Measurements from ENCODE around the gene ADCY3. TPM values are rescaled to one million over a fixed set of nuclear protein-coding genes. Genes with fewer than 3 reads are reported as not detected.
A peak's percentile ranks its signal among the peaks of the same experiment; 100 is the strongest.

The ADCY3 gene
- polyA plus RNA-seq, 1 of the 3 experiments (the other 2 are of a cell fraction) = 53.9 TPM

DNA sequence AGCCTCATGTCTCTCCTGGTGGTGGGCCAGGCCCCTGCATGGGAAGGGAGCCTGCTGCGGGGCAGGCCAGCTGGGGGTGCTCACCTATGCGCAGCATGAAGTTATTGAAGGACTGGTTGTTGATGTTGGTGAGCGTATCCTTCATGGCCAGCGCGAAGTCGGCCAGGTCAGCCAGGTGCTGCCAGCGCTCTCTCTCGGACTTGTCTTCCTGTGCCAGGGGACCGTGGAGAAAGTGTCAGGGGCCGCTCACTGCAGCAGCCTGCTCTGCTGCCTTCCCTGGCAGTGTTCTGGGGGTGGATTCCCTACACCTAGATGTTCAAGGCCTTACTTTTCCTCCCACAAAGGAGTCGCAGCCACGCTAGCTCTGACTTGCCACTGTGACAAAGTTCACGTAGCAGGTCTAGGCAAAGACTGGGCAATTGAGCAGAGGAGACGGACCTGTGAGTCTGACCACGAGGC is 98.6 kb downstream of the ADCY3 start:
- H3K79me2 ChIP-seq (ENCODE audit: insufficient read depth) = peaks cover 2% of the 10 kb centered on the region; the same call in 1 of the 2 replicates
- POLR2A ChIA-PET = interaction anchor here (1.3 kb wide), 1 partner anchor 386 kb away, joined by 3 read pairs; no protein-coding TSS in a partner anchor
- CTCF ChIA-PET = interaction anchor here (0.6 to 16.7 kb wide), 6 partner anchors 34 to 412 kb away, joined by 3 to 269 read pairs (median 4); no protein-coding TSS in a partner anchor
- TF ChIP-seq, protein P1, sequence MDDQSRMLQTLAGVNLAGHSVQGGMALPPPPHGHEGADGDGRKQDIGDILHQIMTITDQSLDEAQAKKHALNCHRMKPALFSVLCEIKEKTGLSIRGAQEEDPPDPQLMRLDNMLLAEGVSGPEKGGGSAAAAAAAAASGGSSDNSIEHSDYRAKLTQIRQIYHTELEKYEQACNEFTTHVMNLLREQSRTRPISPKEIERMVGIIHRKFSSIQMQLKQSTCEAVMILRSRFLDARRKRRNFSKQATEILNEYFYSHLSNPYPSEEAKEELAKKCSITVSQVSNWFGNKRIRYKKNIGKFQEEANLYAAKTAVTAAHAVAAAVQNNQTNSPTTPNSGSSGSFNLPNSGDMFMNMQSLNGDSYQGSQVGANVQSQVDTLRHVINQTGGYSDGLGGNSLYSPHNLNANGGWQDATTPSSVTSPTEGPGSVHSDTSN (IDR thresholded peaks at IDR 0.05) = no peak
- TF ChIP-seq NFIC (IDR thresholded peaks at IDR 0.05; ENCODE audit: borderline replicate concordance) = no peak
- TF ChIP-seq EP300 (IDR thresholded peaks at IDR 0.05; ENCODE audit: borderline replicate concordance in 1 of 2, low read depth in 1 of 2, low read length in 1 of 2) = no peak
- no peak for TF ChIP-seq RAD21 (IDR thresholded peaks at IDR 0.05; ENCODE audit: low read length)
- TF ChIP-seq MXI1 (IDR thresholded peaks at IDR 0.05; ENCODE audit: low read depth, low read length) = no peak
- TF ChIP-seq POLR2AphosphoS5 (IDR thresholded peaks at IDR 0.05; ENCODE audit: low read depth, low read length) = no peak
- no peak for TF ChIP-seq FOXM1 (IDR thresholded peaks at IDR 0.05; ENCODE audit: low read depth)
- no peak for TF ChIP-seq RXRA (IDR thresholded peaks at IDR 0.05; ENCODE audit: borderline replicate concordance, low read depth)
- TF ChIP-seq, protein P2, sequence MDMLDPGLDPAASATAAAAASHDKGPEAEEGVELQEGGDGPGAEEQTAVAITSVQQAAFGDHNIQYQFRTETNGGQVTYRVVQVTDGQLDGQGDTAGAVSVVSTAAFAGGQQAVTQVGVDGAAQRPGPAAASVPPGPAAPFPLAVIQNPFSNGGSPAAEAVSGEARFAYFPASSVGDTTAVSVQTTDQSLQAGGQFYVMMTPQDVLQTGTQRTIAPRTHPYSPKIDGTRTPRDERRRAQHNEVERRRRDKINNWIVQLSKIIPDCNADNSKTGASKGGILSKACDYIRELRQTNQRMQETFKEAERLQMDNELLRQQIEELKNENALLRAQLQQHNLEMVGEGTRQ (IDR thresholded peaks at IDR 0.05; ENCODE audit: borderline replicate concordance, low read depth, low read length) = no peak
- TF ChIP-seq, protein P3, sequence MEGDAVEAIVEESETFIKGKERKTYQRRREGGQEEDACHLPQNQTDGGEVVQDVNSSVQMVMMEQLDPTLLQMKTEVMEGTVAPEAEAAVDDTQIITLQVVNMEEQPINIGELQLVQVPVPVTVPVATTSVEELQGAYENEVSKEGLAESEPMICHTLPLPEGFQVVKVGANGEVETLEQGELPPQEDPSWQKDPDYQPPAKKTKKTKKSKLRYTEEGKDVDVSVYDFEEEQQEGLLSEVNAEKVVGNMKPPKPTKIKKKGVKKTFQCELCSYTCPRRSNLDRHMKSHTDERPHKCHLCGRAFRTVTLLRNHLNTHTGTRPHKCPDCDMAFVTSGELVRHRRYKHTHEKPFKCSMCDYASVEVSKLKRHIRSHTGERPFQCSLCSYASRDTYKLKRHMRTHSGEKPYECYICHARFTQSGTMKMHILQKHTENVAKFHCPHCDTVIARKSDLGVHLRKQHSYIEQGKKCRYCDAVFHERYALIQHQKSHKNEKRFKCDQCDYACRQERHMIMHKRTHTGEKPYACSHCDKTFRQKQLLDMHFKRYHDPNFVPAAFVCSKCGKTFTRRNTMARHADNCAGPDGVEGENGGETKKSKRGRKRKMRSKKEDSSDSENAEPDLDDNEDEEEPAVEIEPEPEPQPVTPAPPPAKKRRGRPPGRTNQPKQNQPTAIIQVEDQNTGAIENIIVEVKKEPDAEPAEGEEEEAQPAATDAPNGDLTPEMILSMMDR (IDR thresholded peaks at IDR 0.05) = no peak
- TF ChIP-seq, protein P4, sequence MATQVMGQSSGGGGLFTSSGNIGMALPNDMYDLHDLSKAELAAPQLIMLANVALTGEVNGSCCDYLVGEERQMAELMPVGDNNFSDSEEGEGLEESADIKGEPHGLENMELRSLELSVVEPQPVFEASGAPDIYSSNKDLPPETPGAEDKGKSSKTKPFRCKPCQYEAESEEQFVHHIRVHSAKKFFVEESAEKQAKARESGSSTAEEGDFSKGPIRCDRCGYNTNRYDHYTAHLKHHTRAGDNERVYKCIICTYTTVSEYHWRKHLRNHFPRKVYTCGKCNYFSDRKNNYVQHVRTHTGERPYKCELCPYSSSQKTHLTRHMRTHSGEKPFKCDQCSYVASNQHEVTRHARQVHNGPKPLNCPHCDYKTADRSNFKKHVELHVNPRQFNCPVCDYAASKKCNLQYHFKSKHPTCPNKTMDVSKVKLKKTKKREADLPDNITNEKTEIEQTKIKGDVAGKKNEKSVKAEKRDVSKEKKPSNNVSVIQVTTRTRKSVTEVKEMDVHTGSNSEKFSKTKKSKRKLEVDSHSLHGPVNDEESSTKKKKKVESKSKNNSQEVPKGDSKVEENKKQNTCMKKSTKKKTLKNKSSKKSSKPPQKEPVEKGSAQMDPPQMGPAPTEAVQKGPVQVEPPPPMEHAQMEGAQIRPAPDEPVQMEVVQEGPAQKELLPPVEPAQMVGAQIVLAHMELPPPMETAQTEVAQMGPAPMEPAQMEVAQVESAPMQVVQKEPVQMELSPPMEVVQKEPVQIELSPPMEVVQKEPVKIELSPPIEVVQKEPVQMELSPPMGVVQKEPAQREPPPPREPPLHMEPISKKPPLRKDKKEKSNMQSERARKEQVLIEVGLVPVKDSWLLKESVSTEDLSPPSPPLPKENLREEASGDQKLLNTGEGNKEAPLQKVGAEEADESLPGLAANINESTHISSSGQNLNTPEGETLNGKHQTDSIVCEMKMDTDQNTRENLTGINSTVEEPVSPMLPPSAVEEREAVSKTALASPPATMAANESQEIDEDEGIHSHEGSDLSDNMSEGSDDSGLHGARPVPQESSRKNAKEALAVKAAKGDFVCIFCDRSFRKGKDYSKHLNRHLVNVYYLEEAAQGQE (IDR thresholded peaks at IDR 0.05; ENCODE audit: low read depth, low read length) = no peak
- no peak for TF ChIP-seq NRF1 (IDR thresholded peaks at IDR 0.05; ENCODE audit: low read depth, low read length)
- TF ChIP-seq, protein P5, sequence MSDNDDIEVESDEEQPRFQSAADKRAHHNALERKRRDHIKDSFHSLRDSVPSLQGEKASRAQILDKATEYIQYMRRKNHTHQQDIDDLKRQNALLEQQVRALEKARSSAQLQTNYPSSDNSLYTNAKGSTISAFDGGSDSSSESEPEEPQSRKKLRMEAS (IDR thresholded peaks at IDR 0.05; ENCODE audit: low read depth) = no peak
- peaks cover 35 to 61% of the 10 kb centered on the region in 2 experiments for H3K36me3 ChIP-seq (replicated peaks in 1 of 2; ENCODE audit: control insufficient read depth in 1 of 2, insufficient read depth in 2 of 2, low read length in 1 of 2)
- H3K27ac ChIP-seq (ENCODE audit: low read depth in 2 of 2, low read length in 1 of 2) = no peak overlapping the region
- H3K4me3 ChIP-seq (ENCODE audit: low read depth in 2 of 2, low read length in 1 of 2) = no peak overlapping the region
- 90% methylated on average over 14 of the region's 15 CpGs for WGBS (ENCODE audit: low lambda C conversion rate)
- no peaks in the 10 kb centered on the region for H3K9me3 ChIP-seq
- peak; percentile 22 for DNase-seq
- no peaks in the 10 kb centered on the region for H3K9me2 ChIP-seq
- H3K9ac ChIP-seq = no peak overlapping the region
- peaks cover 6% of the 10 kb centered on the region for H3F3A ChIP-seq (replicated peaks; ENCODE audit: insufficient read depth)
- no peaks in the 10 kb centered on the region for H4K20me1 ChIP-seq (ENCODE audit: insufficient read depth)
- H2AFZ ChIP-seq (ENCODE audit: low read depth) = no peak overlapping the region
- no peak overlapping the region for H3K4me2 ChIP-seq
- peaks cover 4 to 19% of the 10 kb centered on the region in 2 experiments; a peak in 2 of 4 replicates for H3K4me1 ChIP-seq (ENCODE audit: control insufficient read depth in 1 of 2, insufficient read depth in 2 of 2, low read depth in 1 of 2, low read length in 1 of 2)
- no peaks in the 10 kb centered on the region for H3K27me3 ChIP-seq (ENCODE audit: insufficient read depth)
